Stimulated activated CD4-positive, alpha-beta T cell treated with anti-CD3 and anti-CD28 coated beads, Interleukin-15, amount 100 ng/mL, for 24 hours (primary cell): ENCODE results near the gene GSG1L2.

Source experiments
- DNase-seq: peaks from one replicate; pipeline ENCODE4 v3.0.0-alpha.2; 2020

The GSG1L2 gene

DNA sequence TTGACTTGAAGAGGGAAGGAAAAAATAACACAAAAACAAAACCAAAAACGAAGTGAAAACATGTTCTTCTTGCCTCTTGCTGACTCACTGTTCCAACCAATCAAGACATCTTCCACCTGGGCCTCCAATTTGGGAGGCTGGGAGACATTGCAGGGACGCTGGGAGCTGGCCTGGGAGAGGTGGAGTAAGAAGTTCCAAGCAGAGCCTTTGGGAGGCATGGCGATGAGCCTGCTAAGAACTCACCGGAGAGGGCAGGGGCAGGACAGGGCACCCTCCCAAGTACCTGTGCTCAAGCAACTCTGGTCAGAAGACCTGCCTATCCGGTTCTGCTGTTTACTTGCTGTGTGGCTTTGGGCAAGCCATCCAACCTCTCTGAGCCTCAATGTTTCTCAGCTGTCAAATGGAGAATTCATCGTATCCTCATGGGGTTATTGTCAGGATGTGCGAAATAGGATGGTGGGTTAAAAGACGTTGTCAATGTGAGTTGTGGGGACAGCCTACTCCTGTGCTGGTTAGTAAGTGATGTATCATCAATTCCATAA is 3.0 kb upstream of the GSG1L2 start:
- DNase-seq = no peak

DNA sequence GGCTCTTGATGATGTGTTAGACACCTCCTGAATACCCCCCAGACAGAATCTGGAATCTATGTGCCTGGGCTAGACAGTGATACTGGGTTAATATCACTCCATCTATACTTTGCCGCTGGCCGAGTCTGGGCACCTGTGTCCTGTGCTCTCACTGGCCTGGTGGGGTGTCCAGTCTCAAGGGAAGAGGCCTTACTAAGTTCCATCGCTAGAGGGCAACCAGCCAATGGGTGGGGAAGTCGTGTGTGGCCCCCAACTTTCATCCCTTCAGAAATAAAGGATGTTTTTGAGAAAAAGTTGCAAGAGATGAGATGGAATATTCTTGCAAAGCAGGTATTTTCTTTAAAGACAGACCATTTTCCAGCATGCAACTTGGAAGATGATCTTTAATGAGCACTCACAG is 2.2 kb upstream of the GSG1L2 start:
- DNase-seq = no peak

DNA sequence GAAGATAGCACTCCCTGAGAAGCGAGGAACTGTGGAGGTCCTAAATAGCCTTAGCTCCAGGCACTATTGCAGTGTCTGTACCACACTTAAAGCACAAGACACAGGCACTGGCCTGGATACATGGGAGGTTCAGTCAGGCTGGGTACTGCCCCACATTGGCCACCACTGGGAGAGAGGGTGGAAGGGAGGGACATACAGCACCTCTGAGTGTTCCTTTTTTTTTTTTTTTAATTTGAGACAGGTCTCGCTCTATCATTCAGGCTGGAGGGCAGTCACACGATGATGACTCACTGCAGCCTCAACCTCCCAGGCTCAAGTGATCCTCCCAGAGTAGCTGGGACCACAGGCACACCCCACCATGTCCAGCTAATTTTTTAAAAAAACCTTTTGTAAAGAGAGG is 1.4 kb downstream of the GSG1L2 start:
- DNase-seq = no peak

DNA sequence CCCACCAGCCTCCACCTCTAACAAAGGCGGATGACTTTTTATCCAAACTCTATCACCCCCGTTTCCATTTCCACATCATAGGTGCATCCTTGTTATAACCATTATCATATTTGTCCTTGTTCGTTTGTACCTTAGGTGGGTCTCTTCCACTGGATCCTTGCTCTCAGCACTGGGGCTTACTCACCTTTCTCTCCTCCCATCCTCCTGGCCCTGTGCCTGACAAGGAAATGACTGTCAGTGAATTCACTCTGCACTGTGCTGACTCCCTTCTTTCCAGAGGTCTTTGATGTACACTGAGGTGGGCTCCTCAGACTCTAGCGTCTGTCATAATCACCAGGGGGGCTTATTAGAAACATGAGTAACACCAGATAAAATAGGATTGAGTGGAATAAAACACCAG is 3.1 kb downstream of the GSG1L2 start:
- DNase-seq = no peak

DNA sequence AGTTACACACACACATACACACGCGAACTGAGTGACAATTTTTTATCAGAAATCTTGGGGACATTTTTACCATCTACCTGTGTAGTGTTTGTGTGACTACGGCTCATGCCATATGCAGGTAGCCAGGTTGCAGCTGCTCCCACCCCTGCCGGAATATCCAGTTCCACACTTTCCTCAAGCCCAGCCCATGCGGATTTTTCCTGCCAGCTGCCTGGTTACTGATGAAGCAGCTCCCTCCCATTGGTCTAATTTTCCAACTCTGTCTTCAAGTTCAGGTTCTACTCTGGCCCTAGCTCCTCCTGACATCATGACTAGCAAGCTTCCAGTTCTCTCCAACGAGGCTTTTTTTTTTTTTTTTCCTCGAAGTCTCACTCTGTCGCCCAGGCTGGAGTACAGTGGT is 4.8 kb downstream of the GSG1L2 start:
- DNase-seq = no peak

DNA sequence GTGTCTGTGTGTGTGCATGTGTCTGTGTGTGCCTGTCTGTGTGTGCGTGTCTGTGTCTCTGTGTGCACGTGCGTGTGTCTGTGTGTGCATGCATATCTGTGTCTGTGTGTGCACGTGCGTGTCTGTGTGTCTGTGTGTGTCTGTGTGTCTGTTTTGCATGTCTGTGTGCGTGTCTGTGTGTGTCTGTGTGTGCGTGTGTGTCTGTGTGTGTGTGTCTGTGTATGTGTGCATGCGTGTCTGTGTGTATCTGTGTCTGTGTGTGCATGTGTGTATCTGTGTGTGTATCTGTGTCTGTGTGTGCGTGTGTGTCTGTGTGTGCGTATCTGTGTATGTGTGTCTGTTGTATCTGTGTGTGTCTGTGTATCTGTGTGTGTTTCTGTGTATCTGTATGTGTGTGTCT is 5.4 kb downstream of the GSG1L2 start:
- no peak for DNase-seq

DNA sequence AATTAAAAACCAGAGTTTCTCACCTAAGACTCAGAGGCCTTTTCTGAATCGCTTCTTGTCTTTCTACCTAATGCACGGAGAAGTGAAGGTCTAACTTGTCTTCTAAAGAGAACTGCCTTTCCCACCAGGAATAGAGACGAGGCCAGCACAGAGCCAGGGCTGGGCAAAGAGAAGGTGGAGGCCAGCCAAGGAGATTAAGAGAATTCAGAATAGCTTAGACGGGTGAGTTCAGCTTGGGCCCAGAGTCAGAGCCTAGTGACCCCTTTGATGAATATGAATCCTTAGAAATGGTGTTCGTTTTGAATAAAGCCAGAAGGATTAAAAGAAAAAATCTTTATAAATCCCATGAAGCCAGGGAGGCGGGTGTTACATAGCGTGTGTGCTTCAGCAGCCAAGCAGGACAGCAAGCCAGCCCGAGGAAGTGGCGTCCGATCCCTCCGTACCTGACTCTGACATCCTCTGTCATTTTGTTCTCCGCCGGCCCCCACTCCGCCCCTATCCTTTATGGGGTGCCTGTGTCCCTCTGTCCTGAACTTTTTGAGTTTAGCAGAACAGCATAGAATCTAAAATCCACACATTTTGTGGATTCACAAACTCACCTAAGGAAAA is 7.4 kb downstream of the GSG1L2 start:
- no peak for DNase-seq

DNA sequence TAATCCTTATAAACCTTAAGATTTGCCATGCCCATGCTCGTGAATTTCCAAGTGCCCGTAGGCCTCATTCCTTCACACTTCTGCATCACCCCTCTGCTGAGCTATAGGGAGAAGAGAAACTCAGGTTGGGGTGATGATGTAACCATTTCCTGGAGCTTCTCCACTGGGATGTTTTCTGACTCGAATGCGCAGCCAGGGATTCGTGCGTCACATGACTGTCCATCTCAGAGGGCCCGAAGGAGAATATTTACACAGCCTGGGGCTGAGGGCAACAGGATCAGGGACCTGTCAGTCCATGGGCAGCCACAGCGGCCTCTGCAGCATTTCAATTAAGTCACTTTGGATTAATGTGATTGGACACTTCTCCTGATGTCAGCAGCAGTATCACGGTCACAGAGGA is 8.7 kb downstream of the GSG1L2 start:
- no peak for DNase-seq

DNA sequence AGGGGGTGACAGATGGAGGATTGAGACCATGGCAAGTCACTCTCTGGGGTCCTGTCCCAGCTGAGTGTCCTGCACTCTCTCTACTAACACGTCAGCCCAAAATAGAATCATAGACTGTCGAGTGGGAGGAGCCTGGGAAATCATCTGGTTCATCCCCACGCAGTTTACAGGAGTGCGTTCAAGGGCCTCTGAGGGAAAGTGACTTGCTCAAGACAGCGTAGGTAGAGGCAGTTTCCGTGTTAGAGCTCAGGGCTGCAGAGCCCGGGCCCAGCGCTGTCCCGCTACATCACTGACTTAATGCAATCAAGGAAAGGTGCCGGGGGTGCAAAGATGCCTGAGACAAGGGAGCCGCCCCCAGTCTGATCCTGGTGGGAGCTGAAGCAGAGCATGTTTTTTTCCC is 10.3 kb downstream of the GSG1L2 start:
- DNase-seq = no peak

DNA sequence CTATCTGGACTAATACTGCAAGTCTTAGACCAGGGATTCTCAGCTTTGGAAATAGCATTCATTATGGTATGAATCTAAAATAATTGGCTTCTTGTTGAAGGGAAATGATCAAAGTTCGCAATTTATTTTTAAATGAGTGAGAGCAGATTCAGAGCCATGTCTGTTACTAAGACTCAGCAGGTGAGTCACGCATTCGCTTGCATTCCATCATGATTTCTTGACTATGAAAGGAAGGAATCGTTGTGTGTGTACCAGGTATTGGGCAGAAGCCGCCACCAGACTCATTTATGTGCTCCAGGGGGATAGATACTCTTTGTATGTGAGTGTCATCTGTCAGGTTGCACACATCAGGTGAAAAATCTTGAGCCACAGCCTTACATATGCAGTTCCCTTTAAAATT is 10.8 kb downstream of the GSG1L2 start:
- DNase-seq = no peak

DNA sequence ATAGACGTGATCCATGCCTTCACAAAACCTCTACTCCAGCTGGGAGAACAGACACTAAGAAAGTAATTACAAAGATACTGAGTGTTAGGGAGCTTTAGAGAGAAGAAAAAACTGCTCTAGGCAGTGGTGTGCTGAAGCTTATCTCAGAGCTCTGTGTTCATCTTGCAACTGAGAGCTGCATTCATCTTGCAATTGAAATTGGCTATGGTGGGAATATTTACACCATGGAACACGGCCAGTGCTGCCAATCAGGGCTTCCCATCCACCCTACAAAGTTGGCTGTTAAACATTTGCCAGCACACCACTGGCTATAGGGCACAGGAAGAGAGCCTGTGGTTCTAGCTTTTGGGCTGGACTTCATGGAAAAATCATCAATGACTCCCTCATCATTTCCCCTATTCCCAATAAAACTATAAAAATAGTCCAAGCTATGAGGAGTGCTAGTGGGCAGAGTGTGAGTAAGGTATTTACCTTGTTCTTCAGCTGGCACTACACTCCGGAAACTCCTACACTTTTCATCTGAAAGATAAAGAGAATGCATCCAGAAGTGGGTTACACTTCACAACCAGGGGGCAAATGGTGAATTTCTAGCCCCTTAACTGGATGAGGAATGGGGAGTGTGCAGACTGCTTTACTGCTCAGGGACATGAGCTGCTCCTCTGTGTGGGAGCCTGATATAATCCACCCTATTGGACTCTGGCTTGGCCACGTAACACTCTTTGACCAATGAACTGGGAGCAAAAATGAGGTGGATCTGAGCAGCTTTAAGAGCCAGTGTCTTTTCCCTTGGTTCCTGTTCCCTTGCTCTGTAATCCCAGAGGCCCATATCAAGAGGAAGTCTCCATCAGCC is 11.6 kb downstream of the GSG1L2 start:
- DNase-seq = no peak

DNA sequence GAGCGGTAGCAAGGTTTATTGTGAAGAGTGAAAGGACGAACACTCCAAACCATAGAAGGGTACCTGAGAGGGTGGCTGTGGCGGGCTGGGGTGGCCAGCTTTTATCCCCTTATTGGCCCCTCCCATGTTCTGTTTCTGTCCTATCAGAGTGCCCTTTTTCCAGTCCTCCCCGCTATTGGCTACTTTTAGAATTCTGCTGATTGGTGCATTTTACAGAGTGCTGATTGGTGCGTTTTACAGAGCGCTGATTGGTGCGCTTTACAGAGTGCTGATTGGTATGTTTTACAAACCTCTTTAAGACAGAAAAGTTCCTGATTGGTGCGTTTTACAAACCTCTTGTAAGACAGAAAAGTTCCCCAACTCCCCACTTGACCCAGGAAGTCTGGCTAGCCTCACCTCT is 12.5 kb downstream of the GSG1L2 start:
- no peak for DNase-seq

DNA sequence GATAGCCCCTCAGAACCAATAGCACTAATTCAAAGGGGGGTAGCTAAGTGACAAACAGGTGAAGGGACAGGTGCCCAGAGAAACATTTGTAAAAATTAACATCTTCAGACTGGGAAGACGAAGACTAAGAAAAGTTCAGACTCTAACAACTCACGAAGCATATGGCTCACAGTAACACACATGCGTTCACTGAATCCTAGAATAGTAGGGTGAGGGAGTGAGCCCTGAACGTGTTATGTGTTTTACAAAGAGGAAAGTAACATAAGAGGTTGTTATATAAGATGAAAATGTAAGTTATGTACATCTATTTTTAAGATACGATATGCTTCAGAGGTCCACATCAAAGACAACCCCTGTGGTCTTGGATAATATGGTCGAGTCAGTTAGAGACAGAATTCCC is 15.2 kb downstream of the GSG1L2 start:
- no peak for DNase-seq

DNA sequence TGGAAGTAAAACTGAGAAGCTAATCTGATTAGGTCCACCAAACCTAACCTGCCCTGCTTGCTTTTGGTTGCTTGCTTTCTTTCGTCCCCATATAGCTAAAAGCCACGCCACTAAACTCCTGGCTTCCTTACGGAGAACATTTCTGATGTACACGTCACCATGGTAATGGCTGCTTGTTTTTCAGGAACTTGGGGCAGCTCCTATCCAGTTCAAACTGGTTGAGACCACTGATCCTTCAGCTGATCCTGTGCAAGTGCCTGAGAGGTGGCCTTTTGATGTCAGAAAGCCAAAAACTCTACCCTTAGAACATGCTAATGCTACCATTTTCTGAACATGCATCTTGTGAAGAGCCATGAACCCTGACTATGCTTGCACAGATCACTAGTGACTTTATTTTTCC is 16.1 kb downstream of the GSG1L2 start:
- DNase-seq = no peak

DNA sequence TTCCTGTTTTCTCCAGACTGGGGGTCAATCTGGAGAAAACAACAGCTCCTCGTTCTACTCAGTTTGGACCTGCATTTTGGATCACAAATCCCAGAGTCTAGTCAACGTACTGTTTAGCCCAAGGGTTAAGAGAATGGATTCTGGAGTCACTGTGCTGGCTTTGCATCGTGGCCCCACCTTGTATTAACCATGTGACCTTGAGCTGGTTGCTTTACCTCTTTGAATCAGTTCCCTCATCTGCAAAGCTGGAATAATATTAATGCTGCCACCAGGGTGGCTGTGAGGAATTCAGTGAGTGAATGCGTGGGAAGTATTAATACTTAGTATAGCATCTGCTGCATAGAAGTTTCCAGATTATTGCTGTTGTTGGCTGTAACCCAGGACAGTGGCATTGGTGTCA is 19.2 kb downstream of the GSG1L2 start:
- DNase-seq = no peak

DNA sequence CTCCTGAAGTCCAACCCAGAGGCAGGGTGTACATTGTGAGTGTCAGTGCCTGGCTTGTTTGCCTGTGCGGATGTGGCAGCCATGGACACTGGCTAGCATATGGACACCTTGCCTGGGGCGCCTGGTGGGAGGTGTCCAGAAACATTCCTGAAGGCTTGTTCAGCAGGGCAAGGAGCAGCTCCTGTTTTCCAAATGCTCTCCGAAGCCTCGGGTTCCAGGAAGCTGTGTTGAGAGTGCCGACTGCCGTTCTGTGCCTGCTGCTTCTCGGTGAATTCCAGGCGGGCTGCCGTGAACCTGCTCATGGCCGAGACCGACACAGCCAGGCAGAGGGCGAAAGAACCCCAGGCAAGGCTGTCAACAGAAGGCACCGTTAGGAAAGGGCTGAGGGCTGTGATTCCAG is 19.6 kb downstream of the GSG1L2 start:
- no peak for DNase-seq

DNA sequence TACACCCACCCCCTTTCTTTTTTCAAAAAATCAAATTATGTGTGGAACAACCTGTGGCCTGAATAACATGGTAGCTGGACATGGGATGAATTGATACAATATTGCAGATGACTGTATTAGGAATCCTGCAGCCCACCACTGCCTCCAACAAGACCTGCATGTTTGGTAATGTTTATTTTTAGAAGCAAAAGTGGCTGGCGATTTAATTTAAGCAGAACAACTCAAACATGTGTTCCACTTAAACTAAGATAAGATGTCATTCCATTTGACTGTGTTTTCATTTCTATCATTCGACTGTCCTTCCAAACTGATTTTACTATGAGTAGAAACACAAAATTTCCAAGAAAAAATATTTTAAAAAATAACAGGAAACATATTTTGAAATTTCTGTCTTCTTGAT is 20.4 kb downstream of the GSG1L2 start:
- no peak for DNase-seq

DNA sequence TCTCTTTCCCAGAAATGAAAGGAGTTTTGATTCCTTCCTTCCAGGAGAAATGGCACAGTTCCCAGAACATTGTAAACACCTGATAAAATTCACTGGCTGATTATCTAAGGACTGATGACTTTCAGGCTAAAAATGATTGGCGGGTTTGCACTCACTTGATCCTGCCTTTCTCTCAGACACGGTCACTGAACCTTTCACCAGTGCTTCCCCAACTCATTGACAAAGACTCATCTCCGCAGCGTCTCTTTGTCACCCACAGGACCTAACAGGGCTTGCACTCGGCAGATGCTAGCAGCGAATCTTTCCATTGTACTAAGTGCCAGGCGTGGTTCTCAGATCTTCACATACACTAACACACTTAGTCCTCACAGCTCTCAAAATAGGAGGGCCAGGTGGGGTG is 23.2 kb downstream of the GSG1L2 start:
- no peak for DNase-seq

DNA sequence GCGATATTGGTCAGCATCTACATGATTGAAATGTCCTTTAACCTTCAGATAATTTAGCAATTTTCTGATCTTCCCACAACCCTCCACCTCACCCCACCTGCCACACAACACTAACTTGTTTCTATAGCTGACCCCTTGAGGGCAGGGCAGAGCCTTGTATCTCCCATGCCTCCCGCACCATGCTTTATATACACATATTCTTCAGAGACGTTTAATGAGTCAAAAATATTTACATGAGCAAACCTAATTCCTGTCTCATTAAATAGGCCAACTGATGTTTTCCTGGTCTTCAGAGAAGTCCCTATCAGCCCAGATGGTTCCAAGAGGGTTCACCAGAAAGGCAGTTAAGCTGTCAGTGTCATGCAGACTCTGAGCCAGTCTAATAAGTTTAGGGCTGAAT is 23.9 kb downstream of the GSG1L2 start:
- no peak for DNase-seq

DNA sequence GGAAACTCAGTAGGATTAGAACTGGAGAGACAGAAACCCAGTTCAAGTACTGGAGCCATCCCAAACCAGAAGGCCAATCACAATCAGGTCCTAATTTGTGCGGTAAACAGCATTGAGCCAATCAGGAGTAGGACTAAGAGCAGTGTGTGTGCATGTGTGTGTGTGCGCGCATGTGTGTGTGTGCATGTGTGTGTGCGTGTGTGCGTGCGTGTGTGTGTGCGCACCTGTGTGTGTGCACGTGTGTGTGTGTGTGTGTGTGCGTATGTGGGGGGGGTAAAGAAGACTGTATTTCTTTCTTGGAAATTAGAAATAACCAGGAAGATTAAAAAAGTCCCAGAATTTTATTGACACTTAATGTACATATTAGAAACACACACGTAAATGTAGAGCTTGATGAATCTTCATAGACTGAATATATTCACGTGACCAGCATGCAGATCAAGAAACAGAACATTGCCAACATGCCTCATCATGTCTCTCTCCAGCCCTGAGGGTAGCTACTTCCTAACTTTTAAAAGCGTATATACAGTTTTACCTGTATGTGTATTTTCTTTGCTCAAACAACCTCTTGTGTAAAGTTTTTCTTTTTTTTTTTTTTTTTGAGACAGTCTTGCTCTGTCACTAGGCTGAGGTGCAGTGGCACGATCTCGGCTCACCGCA is 29.6 kb downstream of the GSG1L2 start:
- no peak for DNase-seq

DNA sequence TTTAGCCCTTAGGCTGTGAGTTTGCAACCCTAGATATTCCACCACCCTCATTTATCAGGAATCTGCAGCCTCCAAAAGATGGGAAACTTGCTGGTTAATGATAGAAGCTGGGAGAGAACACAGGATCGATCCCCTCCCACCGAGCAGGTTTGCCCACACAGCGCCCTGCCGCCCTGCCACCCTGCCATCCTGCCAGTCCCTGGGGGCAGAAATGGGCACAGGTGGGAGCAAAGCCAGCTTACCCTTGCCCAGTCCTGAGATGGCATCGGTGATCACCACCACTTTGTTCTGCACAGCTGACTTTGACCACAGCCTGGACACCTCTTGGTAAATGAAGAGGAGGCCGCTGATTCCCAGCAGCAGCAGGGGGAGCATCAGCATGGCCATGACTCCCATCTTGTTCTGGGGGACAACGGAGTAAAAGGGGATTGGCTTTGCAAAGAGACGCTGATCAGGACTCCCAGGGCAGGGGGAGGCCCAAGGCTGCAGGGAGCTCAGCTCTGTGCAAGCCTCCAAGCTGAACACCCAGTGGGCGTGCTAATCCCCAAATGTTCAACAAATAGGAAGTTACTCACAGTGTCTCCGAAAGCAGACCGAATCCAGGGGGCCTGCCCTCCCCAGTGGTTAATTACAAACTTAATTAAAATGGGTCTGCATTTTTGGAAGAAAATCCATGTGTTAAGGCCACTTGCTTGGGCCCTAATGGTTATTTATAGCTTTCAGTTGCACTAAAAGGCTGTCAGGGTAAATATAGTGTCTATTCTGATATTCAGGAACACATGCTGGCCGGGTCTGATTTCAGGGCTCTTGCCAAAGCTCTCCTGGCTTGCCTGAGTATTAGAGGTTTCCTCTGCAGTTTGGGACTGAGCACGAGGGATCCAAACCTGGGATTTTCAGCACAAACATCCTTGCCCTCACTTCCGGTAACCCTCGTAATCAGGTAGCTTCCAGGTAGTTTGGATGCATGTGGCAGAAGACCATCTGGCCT is 30.7 kb downstream of the GSG1L2 start, which contains the start of gene DHRS7C:
TSS of gene DHRS7C (minus strand) at position 704 of the 988 bp plus-strand sequence. CDS start at position 396, 308 bp downstream.
- no peak for DNase-seq

DNA sequence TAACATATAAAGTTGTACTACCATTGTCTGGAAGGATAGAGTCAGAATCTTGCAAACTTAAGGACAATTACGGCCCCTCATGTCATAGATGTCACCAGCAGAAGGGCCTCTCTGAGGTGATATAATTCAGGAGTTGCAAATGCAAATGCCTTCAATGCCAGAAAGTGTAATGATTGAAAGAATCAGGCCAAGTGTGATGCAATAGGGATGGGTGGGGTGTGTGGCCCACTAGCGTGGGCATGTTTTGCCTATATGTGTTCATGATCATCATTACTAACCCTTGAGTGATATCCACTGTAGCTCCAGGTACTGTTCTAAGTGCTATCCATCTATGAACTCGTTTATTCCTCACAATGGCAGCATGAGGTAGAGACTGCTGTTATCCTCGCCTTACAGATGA is 31.6 kb downstream of the GSG1L2 start:
- DNase-seq = no peak

DNA sequence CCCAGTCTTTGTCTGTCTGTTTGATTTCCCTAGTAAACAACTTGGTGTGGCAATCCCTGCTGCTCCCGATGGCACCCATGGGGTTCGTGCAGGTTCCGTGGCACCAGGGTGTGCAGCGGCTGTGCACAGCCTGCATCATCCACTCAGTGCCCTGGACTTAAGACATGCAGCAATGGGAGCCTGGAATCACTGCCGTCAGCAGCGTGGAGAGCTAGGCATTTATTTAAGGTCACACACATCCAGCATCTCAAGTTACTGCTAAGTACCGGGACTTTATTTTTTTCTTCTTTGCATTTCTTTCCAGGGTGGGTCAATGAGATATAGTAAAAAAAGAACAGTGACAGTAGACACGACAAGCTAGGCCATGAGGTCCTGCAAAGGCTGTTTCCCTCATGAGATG is 33.3 kb downstream of the GSG1L2 start:
- DNase-seq = no peak
